H4 (cell line): Measurements from ENCODE around the gene ARF5. TPM values are rescaled to one million over a fixed set of nuclear protein-coding genes. Genes with fewer than 3 reads are reported as not detected.
A peak's percentile ranks its signal among the peaks of the same experiment; 100 is the strongest.
"Not testable (repeated sequence)": the region's sequence is repeated elsewhere in the genome, so short reads cannot be mapped to it uniquely, and the experiment has no call there.

Source experiments
- DNase-seq: peaks from one replicate; pipeline ENCODE4 v3.0.0-alpha.2; 2015; ENCODE audit warnings: low spot score
- total RNA-seq: library from RNA; depleted of rRNA; stranded (reverse); fragments of >200 nt; shearing (Covaris generic); gene quantifications from 2 replicates; pipeline ENCODE4 v1.2.3, GENCODE V29; 2014; rRNA removed

The ARF5 gene
- total RNA-seq = 286 and 304 TPM in 2 replicates

GRCh38 chr7:127588019-127588696 lies at the start of gene ARF5:
ARF5 (plus strand) TSS chr7:127588411; CDS start chr7:127588499, 88 bp downstream.
- peak; percentile 60 for DNase-seq

GRCh38 chr7:127539116-127539515 lies 49.1 kb upstream of the ARF5 start:
- no peak for DNase-seq

GRCh38 chr7:127540461-127540860 lies 47.8 kb upstream of the ARF5 start:
- DNase-seq = not testable (repeated sequence)

- DNase-seq = no peak
Measured at GRCh38 chr7:127541548-127541947, 46.7 kb upstream of the ARF5 start.

GRCh38 chr7:127546313-127546712 lies 41.9 kb upstream of the ARF5 start:
- no peak for DNase-seq

GRCh38 chr7:127550247-127550646 lies 38.0 kb upstream of the ARF5 start:
- DNase-seq = no peak

GRCh38 chr7:127551941-127552340 lies 36.3 kb upstream of the ARF5 start:
- DNase-seq = no peak

GRCh38 chr7:127556404-127556803 lies 31.8 kb upstream of the ARF5 start:
- no peak for DNase-seq

- DNase-seq = no peak
Measured at GRCh38 chr7:127557803-127558202, 30.4 kb upstream of the ARF5 start.

GRCh38 chr7:127566242-127566641 lies 22.0 kb upstream of the ARF5 start:
- no peak for DNase-seq

GRCh38 chr7:127568034-127568433 lies 20.2 kb upstream of the ARF5 start:
- not testable (repeated sequence) for DNase-seq

- DNase-seq = peak; percentile 86
Measured at GRCh38 chr7:127571741-127572505, 16.3 kb upstream of the ARF5 start.

- peak; percentile 27 for DNase-seq
Measured at GRCh38 chr7:127578036-127578684, 10.1 kb upstream of the ARF5 start.

- no peak for DNase-seq
Measured at GRCh38 chr7:127578711-127579275, 9.4 kb upstream of the ARF5 start.

GRCh38 chr7:127580612-127581011 lies 7.6 kb upstream of the ARF5 start:
- no peak for DNase-seq

GRCh38 chr7:127581716-127582115 lies 6.5 kb upstream of the ARF5 start:
- no peak for DNase-seq

GRCh38 chr7:127582361-127582760 lies 5.8 kb upstream of the ARF5 start:
- DNase-seq = no peak

GRCh38 chr7:127584648-127585043 lies 3.6 kb upstream of the ARF5 start:
- DNase-seq = no peak

- DNase-seq = peak; percentile 74
Measured at GRCh38 chr7:127585044-127585953, 2.9 kb upstream of the ARF5 start, which contains the start of gene GCC1. GCC1 (minus strand) TSS chr7:127585596; CDS start chr7:127585182, 414 bp downstream.

GRCh38 chr7:127586346-127586745 lies 1.9 kb upstream of the ARF5 start:
- DNase-seq = no peak

GRCh38 chr7:127587663-127588018 lies 570 bp upstream of the ARF5 start:
- no peak for DNase-seq
